Measurements from ENCODE around the gene GALNT17. TPM values are rescaled to one million over a fixed set of nuclear protein-coding genes. Genes with fewer than 3 reads are reported as not detected.

Gene GALNT17
- polyA plus RNA-seq, 1 donor = 30.1 TPM

- DNase-seq = no peak
Observed at GRCh38 chr7:71285571-71286145, 153.7 kb downstream of the GALNT17 start.

DNA sequence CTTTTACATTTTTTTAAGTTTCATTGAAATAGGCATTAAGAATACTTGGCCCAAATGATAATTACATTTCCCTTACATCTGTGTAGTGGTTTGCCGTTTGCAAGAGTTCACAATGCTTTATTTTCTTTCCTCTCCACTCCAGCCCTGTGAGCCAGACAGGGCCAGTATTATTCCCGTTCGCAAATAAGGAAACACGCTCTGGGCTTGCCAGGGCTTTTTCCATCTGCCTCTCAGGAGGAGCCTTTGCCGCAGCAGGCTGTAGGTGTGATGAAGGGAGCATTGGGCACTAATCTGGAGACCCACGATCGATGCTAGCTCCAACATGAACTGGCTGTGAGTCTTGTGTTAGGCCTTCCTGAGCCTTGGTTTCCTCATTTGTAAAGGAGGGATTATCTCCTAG is 154.4 kb downstream of the GALNT17 start:
- peak; percentile 78 for DNase-seq

GRCh38 chr7:71286924-71287323 is 155.0 kb downstream of the GALNT17 start:
- no peak for DNase-seq

GRCh38 chr7:71290452-71290851 is 158.5 kb downstream of the GALNT17 start:
- DNase-seq = no peak

- no peak for DNase-seq
Observed at GRCh38 chr7:71298378-71298777, 166.4 kb downstream of the GALNT17 start.

GRCh38 chr7:71300086-71300485 is 168.1 kb downstream of the GALNT17 start:
- DNase-seq = no peak

- DNase-seq = no peak
Observed at GRCh38 chr7:71300603-71301002, 168.7 kb downstream of the GALNT17 start.

DNA sequence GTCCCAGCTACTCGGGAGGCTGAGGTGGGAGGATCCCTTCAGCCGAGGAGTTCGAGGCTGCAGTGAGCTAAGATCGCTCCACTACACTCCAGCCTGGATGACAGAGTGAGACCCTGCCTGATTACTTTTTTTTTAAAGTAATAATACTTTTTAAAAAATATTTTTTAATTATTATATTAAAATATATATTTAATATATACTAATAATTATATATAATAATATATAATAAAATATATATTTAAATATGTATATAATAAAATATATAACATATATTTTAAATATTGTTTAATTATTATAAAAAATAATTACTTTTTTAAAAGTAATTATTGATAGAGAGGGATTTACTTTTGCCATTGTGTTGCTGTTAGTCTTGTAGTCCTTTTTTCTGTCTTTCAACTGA is 169.2 kb downstream of the GALNT17 start:
- DNase-seq = no peak

DNA sequence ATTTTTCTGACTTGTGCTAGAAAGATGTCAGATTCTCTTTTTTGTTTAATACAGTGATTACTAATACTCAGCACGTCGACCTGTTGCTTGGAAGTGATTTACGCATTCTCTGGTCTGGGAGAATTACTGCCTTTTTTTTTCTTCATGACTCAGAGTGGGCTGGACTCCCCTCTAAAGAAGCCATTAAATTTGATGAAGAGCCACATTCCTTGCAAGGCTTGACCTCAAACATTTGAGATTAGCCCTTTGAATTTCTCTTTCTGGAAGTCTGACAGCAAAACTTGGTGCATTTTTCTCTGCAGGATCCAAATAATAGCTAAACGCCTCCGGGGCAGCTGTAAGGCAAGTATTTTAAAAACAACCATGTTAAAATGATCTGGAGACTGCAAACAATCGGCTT is 171.6 kb downstream of the GALNT17 start:
- DNase-seq = no peak

DNA sequence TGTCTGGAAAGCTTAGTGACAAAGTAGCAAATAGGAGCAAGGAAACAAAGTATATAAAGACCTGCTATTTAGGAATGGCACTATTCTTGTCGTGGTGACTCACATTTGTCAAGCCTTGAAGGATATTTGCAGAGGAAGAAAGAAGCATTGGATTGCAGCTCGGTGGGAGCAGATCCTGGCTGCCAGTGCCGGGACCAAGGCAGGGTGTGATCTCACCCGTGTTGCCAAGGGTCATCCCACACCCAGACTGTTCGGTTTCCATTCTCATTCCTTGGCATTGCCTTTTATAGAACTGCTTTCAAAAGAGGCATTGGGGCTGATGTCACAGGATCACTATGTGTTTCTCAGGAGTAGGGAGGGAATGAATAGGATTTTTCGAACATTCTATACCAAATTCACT is 176.2 kb downstream of the GALNT17 start:
- no peak for DNase-seq

DNA sequence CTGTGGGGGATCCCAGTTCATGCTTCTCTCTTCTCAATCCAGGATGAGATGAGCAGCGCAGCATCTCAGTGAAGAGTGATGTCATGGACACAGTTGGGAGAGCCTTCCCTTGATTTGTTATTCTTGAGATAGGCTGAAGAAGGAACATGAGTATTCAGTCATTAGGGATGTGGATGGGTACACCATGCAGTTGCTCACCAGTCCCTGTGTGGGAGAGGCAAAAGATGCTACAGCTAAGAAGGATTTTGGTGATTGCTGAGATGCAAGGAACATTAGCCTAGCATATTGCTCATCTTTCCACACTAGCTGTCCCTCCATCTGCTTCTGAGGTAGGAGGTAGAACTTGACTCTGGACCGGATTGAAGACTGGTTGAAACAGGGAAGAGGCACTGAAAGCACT is 179.6 kb downstream of the GALNT17 start:
- DNase-seq = no peak

DNA sequence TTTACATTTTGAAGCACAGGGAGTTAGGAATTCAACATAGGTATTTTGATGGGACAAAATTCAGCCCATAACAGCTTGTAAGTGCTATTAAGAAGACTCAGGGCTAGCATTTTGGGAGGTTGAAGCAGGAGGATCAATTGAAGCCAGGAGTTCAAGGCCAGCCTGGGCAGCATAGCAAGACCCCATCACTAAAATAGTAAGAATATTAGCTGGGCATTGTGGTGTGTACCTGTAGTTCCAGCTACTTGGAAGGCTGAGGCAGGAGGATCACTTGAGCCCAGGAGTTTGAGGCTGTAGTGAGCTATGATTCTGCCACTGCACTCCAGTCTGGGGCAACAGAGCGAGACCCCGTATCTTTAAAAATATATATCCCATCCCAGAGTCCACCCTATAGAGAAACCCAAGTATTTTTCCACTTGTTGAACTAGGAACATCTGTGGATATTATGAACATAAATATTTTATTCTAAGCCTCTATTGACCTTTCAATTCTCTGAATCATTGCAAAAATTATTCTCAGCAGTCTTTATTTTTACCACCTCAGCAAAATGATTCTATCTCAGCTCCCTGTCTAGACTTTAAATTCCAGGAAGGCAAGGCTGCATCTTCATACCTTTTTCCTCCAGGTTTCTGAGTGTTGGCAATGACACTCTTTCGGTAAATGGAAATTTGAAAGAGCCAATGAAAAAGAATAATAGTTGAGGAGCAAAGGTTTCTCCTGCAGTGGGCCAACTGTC is 181.0 kb downstream of the GALNT17 start:
- no peak for DNase-seq

- DNase-seq = no peak
Observed at GRCh38 chr7:71313553-71313952, 181.6 kb downstream of the GALNT17 start.

DNA sequence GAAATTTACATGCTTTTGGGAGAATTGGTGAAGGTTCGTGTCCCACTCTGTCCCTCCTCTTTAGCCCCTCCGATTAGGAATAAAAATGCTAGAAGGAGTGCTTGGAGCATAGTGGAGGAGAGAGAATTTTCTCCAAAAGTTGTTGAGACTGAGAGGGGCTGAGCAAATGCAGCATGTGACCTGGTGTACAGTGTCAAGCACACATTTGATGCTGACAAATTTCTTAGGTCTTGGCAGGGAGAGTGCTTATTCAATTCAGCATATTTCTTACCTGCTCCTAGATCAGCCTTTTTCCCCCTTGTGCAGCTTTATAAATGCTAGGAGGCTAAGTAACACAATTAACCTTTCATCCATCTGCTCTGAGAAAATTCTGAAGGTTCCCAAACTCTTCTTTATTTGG is 189.0 kb downstream of the GALNT17 start:
- no peak for DNase-seq

GRCh38 chr7:71322201-71322600 is 190.3 kb downstream of the GALNT17 start:
- no peak for DNase-seq

DNA sequence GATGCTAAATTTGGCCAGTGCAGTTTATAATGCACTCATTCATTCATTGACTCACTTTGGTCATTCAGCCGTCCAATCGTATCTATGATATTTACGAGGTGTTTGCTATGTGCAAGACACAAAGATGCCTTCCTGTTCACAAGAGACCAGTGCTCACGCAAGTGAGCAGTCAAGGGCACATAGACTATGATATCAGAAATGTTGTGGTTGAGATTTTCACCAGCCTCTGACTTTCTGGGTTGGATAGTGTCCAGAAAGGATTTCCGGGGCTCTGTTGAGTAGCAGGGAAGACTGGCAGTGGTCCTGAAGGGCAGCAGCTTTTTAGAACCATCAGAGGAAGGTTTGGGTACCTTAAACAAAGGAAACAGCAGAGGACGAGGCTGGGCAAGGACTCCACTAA is 191.8 kb downstream of the GALNT17 start:
- no peak for DNase-seq

DNA sequence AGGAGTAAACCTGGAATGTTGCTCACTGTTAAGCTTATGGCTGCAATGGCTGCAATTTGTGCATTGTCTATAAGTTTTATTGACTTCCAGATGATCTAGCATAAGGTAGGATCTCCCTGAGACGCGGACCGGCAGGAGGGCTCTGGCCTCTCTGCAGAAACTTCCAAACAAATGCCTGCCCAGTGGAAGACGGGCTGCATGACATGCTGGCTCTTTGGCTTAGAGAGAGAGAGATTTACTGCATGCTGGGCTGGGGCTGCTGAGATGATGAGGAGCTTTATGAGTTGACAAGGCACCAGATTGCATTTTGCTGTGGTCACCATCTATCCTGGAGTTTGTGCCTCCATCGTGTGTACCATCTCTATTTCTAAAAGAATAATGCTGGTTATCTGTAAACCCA is 193.2 kb downstream of the GALNT17 start:
- DNase-seq = no peak

GRCh38 chr7:71326595-71326994 is 194.7 kb downstream of the GALNT17 start:
- DNase-seq = no peak

DNA sequence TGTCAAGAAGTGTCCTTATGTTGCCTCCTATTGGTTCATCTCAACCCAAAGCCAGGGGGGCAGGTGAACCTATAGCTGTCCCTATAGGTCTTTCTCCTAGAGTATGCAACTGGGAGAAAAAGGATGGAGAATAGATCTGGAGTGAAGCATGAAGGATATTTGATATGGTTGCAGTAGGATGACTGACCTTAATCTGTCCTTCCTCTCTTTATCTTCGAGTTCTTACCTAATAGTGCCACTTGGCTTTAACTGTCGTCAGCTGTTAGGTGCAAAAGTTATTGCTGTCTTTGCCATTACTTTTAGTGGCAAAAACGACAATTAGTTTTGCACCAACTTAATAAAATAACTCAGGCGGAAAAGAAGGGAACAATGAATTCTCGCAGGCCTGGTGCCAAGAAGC is 196.0 kb downstream of the GALNT17 start:
- no peak for DNase-seq

- DNase-seq = no peak
Observed at GRCh38 chr7:71329030-71329660, 197.2 kb downstream of the GALNT17 start.

DNA sequence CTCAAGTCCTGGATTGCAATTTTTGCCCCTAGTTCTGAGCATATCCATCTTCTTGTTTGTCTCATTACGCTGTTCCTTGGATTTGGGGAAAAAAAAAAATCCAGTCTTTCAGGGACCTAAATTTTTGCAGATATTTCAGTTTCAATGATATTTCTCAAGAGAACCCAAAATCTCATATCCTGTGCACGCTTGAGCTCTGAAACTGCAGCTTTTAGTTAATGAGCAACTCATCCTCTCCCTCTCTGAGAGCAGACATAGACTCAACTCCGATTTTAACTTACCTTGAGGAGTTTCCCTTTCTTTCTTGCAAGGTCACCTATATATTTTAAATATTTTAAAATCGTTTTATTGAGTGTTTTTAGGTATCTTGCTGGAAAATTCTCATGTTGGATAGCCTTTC is 200.3 kb downstream of the GALNT17 start:
- DNase-seq = no peak

- DNase-seq = no peak
Observed at GRCh38 chr7:71334541-71334940, 202.6 kb downstream of the GALNT17 start.

DNA sequence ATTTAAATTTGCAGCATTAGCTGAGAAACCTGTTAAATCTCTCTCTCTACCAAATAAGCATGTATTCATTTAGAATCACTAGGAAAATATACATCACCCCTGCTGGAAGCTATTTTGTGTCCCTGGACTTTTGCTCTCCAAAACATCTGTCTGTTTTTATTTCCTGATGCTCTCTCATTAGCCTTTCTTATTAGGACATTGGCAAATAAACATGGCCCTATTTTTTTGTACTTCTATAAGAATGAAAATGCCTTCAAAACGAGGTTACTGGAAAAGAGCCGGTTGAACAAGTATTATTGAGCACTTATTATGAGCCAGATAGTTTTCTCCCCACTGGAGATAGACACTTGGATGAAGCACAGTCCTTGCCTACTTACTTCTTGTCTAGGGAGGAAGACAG is 206.9 kb downstream of the GALNT17 start:
- peak; percentile 16 for DNase-seq

DNA sequence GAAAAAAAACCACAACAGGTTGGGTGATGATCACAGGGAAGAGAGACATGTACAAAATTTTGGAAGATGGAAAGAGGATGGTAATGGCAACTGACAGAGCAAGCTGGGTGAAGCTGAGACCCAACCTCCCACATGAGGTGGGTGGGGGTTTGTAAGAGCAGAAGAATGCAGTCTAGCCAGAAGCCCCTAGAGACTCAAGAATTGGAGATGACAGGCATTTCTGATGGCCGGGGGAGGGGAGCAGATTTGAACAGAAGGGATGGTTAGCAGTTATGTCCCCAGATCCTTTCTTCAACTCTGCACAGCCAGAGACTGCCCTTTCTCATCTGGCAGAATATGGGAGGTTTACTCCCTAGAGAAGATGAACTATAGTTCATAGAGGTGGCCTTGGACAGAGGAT is 208.0 kb downstream of the GALNT17 start:
- no peak for DNase-seq

Measured in hindlimb muscle (tissue), 1 donor.